Pancreas (tissue), 10 donors: ENCODE data around the gene RHOT2. TPM values are rescaled to one million over a fixed set of nuclear protein-coding genes. Genes with fewer than 3 reads are reported as not detected.

Source experiments
- ATAC-seq, 4 donors: fragments of 200-7000 bp; cut with Tn5 transposase; one replicate each; pipeline versions ENCODE4 v1.8.0 to v1.9.1; 2020; ENCODE audit warnings: mild to moderate bottlenecking in 4 of 4, moderate library complexity in 4 of 4
- DNase-seq, 6 donors: peaks; one replicate each; pipeline ENCODE4 v3.0.0-alpha.2; 2020
- FAIRE-seq: peaks from 2 replicates; lab custom pipeline; 2012; peaks lifted over from hg19 to GRCh38; lab: Jason Lieb, UNC
- H3K27ac ChIP-seq, 4 donors: fragments of 200-600 bp; sonication (generic); 1 replicate in 3 of 4; 2 replicates in 1 of 4; pipeline versions ENCODE4 v1.5.0 to v1.8.0; 2020
- H3K27me3 ChIP-seq, 4 donors: fragments of 200-600 bp; one replicate each; pipeline ENCODE4 v1.8.0; 2021
- H3K36me3 ChIP-seq, 3 donors: fragments of 200-600 bp; sonication (generic) in 1 of 3; one replicate each; pipeline versions ENCODE4 v1.5.0 to v1.8.0; 2020 to 2021
- H3K4me1 ChIP-seq, 3 donors: fragments of 200-600 bp; one replicate each; pipeline ENCODE4 v1.8.0; 2021
- H3K4me3 ChIP-seq, 4 donors: fragments of 200-600 bp; sonication (generic) in 2 of 4; one replicate each; pipeline versions ENCODE4 v1.5.0 to v1.8.0; 2020 to 2021
- H3K9me3 ChIP-seq, 4 donors: fragments of 200-600 bp; one replicate each; pipeline ENCODE4 v1.8.0; 2021
- WGBS, 2 donors: extraction: QIAGEN DNeasy Blood & Tissue Kit; methylation state at CpG; one replicate each; pipeline ENCODE4 v1.1.7; 2013; 5-methylcytosine and 5-hydroxymethylcytosine counted together
- intact Hi-C, 3 donors: fragments of 100-400 bp; cut with DNase I; formaldehyde crosslinking; loops; one replicate each; pipeline versions ENCODE4 v1.11.1 to v1.14.2; 2022
- polyA plus RNA-seq, 2 donors: library from polyadenylated mRNA; stranded (reverse); fragments of 200-250 nt; gene quantifications; one replicate each; pipeline ENCODE4 v1.2.3, GENCODE V29; 2013
- total RNA-seq, 6 donors: library from RNA; stranded (reverse); fragmentation: NEBNext Ultra II Directional in 4 of 6; extraction: Animal tissue kit (Norgen Biotek cat#: 25700) in 4 of 6; gene quantifications; one replicate each; pipeline versions ENCODE4 v1.2.1 to v1.2.4, GENCODE V29; 2021 to 2023
- TF ChIP-seq, protein P1 (sequence below), 4 donors: fragments of 200-600 bp; sonication (generic) in 3 of 4; IDR thresholded peaks; one replicate each; pipeline versions ENCODE4 v1.5.0 to v1.8.0; 2021; ENCODE audit warnings: antibody characterized with exemption in 4 of 4
- donor health status: healthy with polysubstance abuse.
- donor health status: DM: no; HTN: no; CAD: no; lungs with moderate emphysema.
- donor health status: DM: no; HTN: no; CAD: no.
- donor health status: control.
- donor health status: control.
- donor health status: Bipolar disorder and iron deficiency.
- donor health status: DM: yes; HTN: yes; CAD: no.
- donor health status: DM: no; HTN: no; CAD: no.
- donor health status: DM: no; HTN: no; CAD: no.
- donor health status: DM: yes; HTN: yes; CAD: no.

RHOT2 gene
- total RNA-seq: 10 to 100 TPM; 33.5 to 66.2 (median 45.6) TPM
- polyA plus RNA-seq: 100 to 1,000 TPM; 260 to 265 TPM

- 1% methylated on average over 58 to 78 of the region's 78 CpGs for WGBS, 2 donors
- Histone ChIP-seq H3K27me3 (no peaks in the 10 kb centered on the region), H3K27ac (peak within 1 kb of the TSS; percentile 42 to 66 (median 64)), H3K4me3 (peak within 1 kb of the TSS; percentile 84 to 100 (median 98)), H3K36me3 (peaks cover 6 to 32% (median 27%) of the 10 kb centered on the region in 3 donors), H3K4me1 (peaks cover 0 to 10% (median 7%) of the 10 kb centered on the region in 3 donors), H3K9me3 (no peaks in the 10 kb centered on the region)
- intact Hi-C loops: no loop called here
- ATAC-seq (peak; percentile 95 to 97 (median 96)), DNase-seq (peak in 5 of 6 donors; percentile 87 to 95 (median 92)), FAIRE-seq (no peak)
- TF ChIP-seq, protein P1, sequence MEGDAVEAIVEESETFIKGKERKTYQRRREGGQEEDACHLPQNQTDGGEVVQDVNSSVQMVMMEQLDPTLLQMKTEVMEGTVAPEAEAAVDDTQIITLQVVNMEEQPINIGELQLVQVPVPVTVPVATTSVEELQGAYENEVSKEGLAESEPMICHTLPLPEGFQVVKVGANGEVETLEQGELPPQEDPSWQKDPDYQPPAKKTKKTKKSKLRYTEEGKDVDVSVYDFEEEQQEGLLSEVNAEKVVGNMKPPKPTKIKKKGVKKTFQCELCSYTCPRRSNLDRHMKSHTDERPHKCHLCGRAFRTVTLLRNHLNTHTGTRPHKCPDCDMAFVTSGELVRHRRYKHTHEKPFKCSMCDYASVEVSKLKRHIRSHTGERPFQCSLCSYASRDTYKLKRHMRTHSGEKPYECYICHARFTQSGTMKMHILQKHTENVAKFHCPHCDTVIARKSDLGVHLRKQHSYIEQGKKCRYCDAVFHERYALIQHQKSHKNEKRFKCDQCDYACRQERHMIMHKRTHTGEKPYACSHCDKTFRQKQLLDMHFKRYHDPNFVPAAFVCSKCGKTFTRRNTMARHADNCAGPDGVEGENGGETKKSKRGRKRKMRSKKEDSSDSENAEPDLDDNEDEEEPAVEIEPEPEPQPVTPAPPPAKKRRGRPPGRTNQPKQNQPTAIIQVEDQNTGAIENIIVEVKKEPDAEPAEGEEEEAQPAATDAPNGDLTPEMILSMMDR (IDR thresholded peaks at IDR 0.05): peak; percentile 82 to 87 (median 84)
These were observed at the start of gene RHOT2 for GRCh38 chr16:667780-668518. Gene RHOT2 (plus strand): TSS chr16:668132. CDS start chr16:668200, 68 bp downstream.

GRCh38 chr16:619476-620100, 48.3 kb upstream of the RHOT2 start:
- Histone ChIP-seq H3K27ac (no peak overlapping the region), H3K4me3 (no peak overlapping the region), H3K4me1 (no peaks in the 10 kb centered on the region), H3K27me3 (no peaks in the 10 kb centered on the region), H3K9me3 (no peaks in the 10 kb centered on the region), H3K36me3 (peaks cover 0 to 8% (median 0%) of the 10 kb centered on the region in 3 donors)
- 79 to 87% methylated on average over 20 of the region's 20 CpGs for WGBS, 2 donors
- DNase-seq: peak in 1 of 6 donors; percentile 64
- FAIRE-seq: no peak
- TF ChIP-seq, protein P1 (IDR thresholded peaks at IDR 0.05): no peak
- ATAC-seq: no peak
- intact Hi-C loops: no loop called here

- intact Hi-C loops: no loop called here
- DNase-seq: peak in 1 of 6 donors; percentile 76
- Histone ChIP-seq H3K4me3 (no peak overlapping the region), H3K27ac (no peak overlapping the region), H3K9me3 (no peaks in the 10 kb centered on the region), H3K36me3 (peaks cover 0 to 15% (median under 1%) of the 10 kb centered on the region in 3 donors), H3K27me3 (no peaks in the 10 kb centered on the region), H3K4me1 (no peaks in the 10 kb centered on the region)
- TF ChIP-seq, protein P1 (IDR thresholded peaks at IDR 0.05): no peak
- WGBS, 2 donors: 79 to 87% methylated on average over 39 to 41 of the region's 41 CpGs
- FAIRE-seq: no peak
- ATAC-seq: no peak
These were observed 47.0 kb upstream of the RHOT2 start for GRCh38 chr16:620700-621525.

DNA sequence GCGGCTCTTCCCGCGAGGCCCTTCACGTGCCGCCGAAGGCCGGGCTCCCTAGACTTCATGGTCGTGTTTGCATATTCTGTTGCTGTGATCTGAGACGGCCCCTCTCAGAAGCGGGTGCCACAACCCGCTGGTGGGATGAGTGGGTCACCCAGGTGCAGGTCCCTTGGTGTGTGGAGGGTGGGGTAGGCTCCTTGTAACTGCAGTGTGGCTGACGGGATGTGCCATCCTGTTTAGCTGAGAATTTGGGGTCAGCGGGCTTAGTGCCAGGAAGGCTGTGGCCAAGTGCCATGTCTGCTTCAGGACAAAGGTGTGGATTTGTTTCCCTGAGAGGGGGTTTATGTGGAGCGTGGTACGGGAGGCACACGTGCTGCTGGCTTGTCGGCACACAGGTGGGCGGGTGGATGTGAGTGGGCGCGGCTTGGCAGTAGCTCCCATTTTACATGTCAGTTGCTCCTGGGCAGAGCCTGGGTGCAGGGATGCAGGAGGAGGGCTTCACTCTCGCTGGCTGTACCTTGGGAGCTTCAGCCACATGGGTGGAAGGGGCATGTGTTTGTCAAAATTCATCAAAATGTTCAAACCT, 46.3 kb upstream of the RHOT2 start:
- intact Hi-C loops: no loop called here
- FAIRE-seq: no peak

More for the DNA sequence above, 46.3 kb upstream of the RHOT2 start:
- Histone ChIP-seq H3K27ac (no peak overlapping the region), H3K27me3 (no peaks in the 10 kb centered on the region), H3K9me3 (no peaks in the 10 kb centered on the region), H3K4me1 (no peaks in the 10 kb centered on the region), H3K36me3 (peaks cover 0 to 22% (median 6%) of the 10 kb centered on the region in 3 donors), H3K4me3 (no peak overlapping the region)
- ATAC-seq (peak in 1 of 4 donors; percentile 7), DNase-seq (no peak)
- TF ChIP-seq, protein P1 (IDR thresholded peaks at IDR 0.05): no peak
- WGBS, 2 donors: 81 to 85% methylated on average over 21 of the region's 21 CpGs
